HCT116 (cell line): ENCODE data around the gene MGA.

Experiments used
- ATF3 ChIP-seq: IDR thresholded peaks from 2 replicates; pipeline ENCODE4 v1.6.1; 2012
- CTCF ChIP-seq, 3 experiments: fragments of 200-600 bp in 1 of 3; sonication (generic) in 1 of 3; IDR thresholded peaks in 2 of 3; conservative IDR thresholded peaks in 1 of 3; 2 replicates each; pipeline ENCODE4 v1.5.1; 2012 to 2017; ENCODE audit warnings: low read depth in 2 of 3, low read length in 2 of 3, antibody characterized with exemption in 1 of 3, borderline replicate concordance in 1 of 3, control low read depth in 1 of 3, mild to moderate bottlenecking in 1 of 3, mixed read lengths in 1 of 3, mixed run types in 1 of 3, moderate library complexity in 1 of 3; ENCODE audit not compliant: insufficient read depth in 1 of 3
- EZH2 ChIP-seq: fragments of 200-600 bp; sonication (generic); IDR thresholded peaks from 2 replicates; pipeline ENCODE4 v1.6.1; 2017; ENCODE audit warnings: antibody characterized with exemption, mixed run types
- EZH2phosphoT487 ChIP-seq: fragments of 200-600 bp; IDR thresholded peaks from 2 replicates; pipeline ENCODE4 v1.6.1; 2018; ENCODE audit warnings: antibody characterized with exemption, borderline replicate concordance
- POLR2A ChIP-seq: IDR thresholded peaks from 2 replicates; pipeline ENCODE4 v1.7.0; 2011; ENCODE audit warnings: borderline replicate concordance; ENCODE audit not compliant: insufficient read depth, insufficient read length; ENCODE audit errors: extremely low read depth
- POLR2AphosphoS5 ChIP-seq: IDR thresholded peaks from 2 replicates; pipeline ENCODE4 v1.6.1; 2011; ENCODE audit warnings: mild to moderate bottlenecking, low read depth, low read length, moderate library complexity
- RAD21 ChIP-seq: IDR thresholded peaks from 2 replicates; pipeline ENCODE4 v1.6.1; 2012; ENCODE audit warnings: low read depth, mild to moderate bottlenecking
- SIN3A ChIP-seq: IDR thresholded peaks from 2 replicates; pipeline ENCODE4 v1.6.1; 2012; ENCODE audit warnings: low read depth
- SP1 ChIP-seq: IDR thresholded peaks from 2 replicates; pipeline ENCODE4 v1.6.1; 2012; ENCODE audit warnings: low read depth
- TCF7L2 ChIP-seq: IDR thresholded peaks from 2 replicates; pipeline ENCODE4 v1.7.0; 2011; ENCODE audit warnings: borderline replicate concordance, inconsistent platforms; ENCODE audit not compliant: insufficient read depth, insufficient read length; ENCODE audit errors: extremely low read depth
- ZNF274 ChIP-seq: fragments of 200-500 bp; sonication (Bioruptor generic); IDR thresholded peaks from 2 replicates; pipeline ENCODE4 v1.6.1; 2014; ENCODE audit warnings: mild to moderate bottlenecking, low read depth, low read length, inconsistent platforms

GRCh38 chr15:41799488-41799805, 139.2 kb downstream of the MGA start:
- TF ChIP-seq EZH2 (no peak), SP1 (no peak), CTCF (IDR thresholded peaks at IDR 0.05 in 2 of 3, conservative IDR thresholded peaks at IDR 0.05 in 1 of 3; ENCODE audit: borderline replicate concordance in 1 of 3, insufficient read depth in 1 of 3, low read depth in 2 of 3, low read length in 2 of 3) (no peak), POLR2A (no peak), ATF3 (no peak), RAD21 (no peak), EZH2phosphoT487 (no peak), ZNF274 (no peak), TCF7L2 (no peak), POLR2AphosphoS5 (no peak), SIN3A (no peak)
